Measurements from ENCODE around the gene KIF26A.

DNA sequence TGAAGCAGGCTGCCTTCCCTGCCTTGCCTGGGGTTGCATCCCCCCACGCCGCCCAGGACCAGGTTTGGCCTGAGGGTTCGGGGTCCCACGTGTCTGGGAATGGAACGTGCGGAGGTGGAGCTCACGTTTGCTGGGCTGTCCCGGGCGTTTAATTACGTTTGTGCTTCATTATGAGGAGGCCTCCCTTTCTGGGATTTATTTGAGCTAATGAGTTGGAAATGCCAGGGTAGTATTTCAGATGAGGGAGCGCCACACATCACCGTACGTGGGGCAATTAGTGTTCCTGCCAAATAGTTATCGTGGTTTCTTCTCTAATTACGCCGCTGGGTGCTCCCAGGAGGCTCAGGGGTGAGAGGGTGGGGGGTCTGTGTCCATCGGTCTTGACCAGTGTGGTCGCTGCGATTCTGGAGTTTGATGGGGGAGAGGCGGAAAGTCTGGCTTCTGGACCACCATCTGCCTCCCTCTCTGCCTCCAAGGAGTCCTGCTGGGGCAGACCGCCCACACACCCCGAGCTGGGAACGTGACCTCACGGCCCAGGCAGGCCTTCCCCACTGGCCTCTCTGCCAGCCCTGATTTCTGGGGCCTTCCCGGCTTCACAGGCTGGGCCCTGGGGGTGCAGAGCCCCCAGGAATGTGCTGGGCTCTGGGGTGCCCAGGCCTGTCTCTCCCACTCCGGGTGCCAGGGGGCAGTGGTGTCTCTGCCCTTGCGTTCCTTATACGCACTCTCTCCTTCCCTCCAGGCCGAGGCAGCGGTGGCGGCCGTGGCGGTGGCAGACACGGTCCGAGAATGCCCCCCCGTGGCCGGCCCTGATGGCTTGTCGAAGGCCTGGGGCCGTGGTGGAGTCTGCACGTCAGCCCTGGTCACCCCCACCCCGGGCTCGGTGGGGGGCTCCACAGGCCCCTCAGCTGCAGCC, 18.9 kb downstream of the KIF26A start:
- TF ChIP-seq POLR2A (IDR thresholded peaks at IDR 0.05), result no peak
- TF ChIP-seq, protein P1, sequence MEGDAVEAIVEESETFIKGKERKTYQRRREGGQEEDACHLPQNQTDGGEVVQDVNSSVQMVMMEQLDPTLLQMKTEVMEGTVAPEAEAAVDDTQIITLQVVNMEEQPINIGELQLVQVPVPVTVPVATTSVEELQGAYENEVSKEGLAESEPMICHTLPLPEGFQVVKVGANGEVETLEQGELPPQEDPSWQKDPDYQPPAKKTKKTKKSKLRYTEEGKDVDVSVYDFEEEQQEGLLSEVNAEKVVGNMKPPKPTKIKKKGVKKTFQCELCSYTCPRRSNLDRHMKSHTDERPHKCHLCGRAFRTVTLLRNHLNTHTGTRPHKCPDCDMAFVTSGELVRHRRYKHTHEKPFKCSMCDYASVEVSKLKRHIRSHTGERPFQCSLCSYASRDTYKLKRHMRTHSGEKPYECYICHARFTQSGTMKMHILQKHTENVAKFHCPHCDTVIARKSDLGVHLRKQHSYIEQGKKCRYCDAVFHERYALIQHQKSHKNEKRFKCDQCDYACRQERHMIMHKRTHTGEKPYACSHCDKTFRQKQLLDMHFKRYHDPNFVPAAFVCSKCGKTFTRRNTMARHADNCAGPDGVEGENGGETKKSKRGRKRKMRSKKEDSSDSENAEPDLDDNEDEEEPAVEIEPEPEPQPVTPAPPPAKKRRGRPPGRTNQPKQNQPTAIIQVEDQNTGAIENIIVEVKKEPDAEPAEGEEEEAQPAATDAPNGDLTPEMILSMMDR (IDR thresholded peaks at IDR 0.05 in 4 of 5, conservative IDR thresholded peaks at IDR 0.05 in 1 of 5), result no peak
